Gastrocnemius medialis (tissue), 4 donors: Measurements from ENCODE around the gene ITGB2. TPM values are rescaled to one million over a fixed set of nuclear protein-coding genes. Genes with fewer than 3 reads are reported as not detected.

Source experiments
- ATAC-seq, 2 donors: fragments of 150-250 bp; one replicate each; pipeline ENCODE4 v1.9.1; 2016
- DNase-seq, 2 donors: peaks; one replicate each; pipeline ENCODE4 v3.0.0-alpha.2; 2019
- H3K27ac ChIP-seq, 4 donors: fragments of 200-600 bp; sonication (generic); 1 replicate in 1 of 4; 2 replicates in 3 of 4; pipeline ENCODE4 v1.5.1; 2016 to 2018; ENCODE audit warnings: mild to moderate bottlenecking in 2 of 4, moderate library complexity in 1 of 4
- H3K27me3 ChIP-seq, 3 donors: fragments of 200-600 bp; sonication (generic) in 2 of 3; 1 replicate in 1 of 3; 2 replicates in 2 of 3; pipeline versions ENCODE4 v1.5.1 to v1.6.0; 2016 to 2019; ENCODE audit warnings: mild to moderate bottlenecking in 1 of 3, moderate library complexity in 1 of 3
- H3K36me3 ChIP-seq, 2 donors: fragments of 200-600 bp; sonication (generic) in 1 of 2; one replicate each; pipeline ENCODE4 v1.5.1; 2017 to 2018
- H3K4me1 ChIP-seq, 2 donors: fragments of 200-600 bp; sonication (generic) in 1 of 2; one replicate each; pipeline ENCODE4 v1.5.1; 2016 to 2017; ENCODE audit warnings: mild to moderate bottlenecking in 2 of 2
- H3K4me3 ChIP-seq, 4 donors: fragments of 200-600 bp; sonication (generic) in 3 of 4; 1 replicate in 1 of 4; 2 replicates in 3 of 4; pipeline ENCODE4 v1.5.1; 2016 to 2019; ENCODE audit warnings: mild to moderate bottlenecking in 2 of 4
- H3K9me3 ChIP-seq, 3 donors: fragments of 200-600 bp; sonication (generic) in 2 of 3; 1 replicate in 1 of 3; 2 replicates in 2 of 3; pipeline ENCODE4 v1.5.1; 2016 to 2019
- POLR2A ChIP-seq, 2 donors: fragments of 450-650 bp; IDR thresholded peaks; one replicate each; pipeline ENCODE4 v1.6.1; 2017; ENCODE audit warnings: antibody characterized with exemption in 2 of 2, mild to moderate bottlenecking in 2 of 2, moderate library complexity in 2 of 2
- in situ Hi-C, 4 donors: fragments of 200-750 bp; cut with MboI; loops; one replicate each; pipeline versions ENCODE4 v1.15.0 to v1.8.0; 2017; ENCODE audit warnings: low sequenced_read_pairs in 4 of 4
- intact Hi-C: fragments of 100-400 bp; cut with DNase I; formaldehyde crosslinking; loops from one replicate; pipeline ENCODE4 v1.15.1; 2023; ENCODE audit warnings: low total_unique reads
- total RNA-seq, 4 donors: library from RNA; depleted of rRNA; stranded (reverse); fragments of >200 nt; gene quantifications; one replicate each; pipeline versions ENCODE4 v1.1.0 to v1.2.3, GENCODE V29; 2016
- TF ChIP-seq, protein P1 (sequence below), 5 experiments: fragments of 450-650 bp in 3 of 5; fragments of 200-600 bp in 2 of 5; sonication (generic) in 2 of 5; IDR thresholded peaks in 4 of 5; conservative IDR thresholded peaks in 1 of 5; 1 replicate in 4 of 5; 2 replicates in 1 of 5; pipeline ENCODE4 v1.5.1; 2016 to 2019; ENCODE audit warnings: antibody characterized with exemption in 5 of 5, mild to moderate bottlenecking in 3 of 5, moderate library complexity in 3 of 5

ITGB2 gene
- total RNA-seq, 4 donors from 2014 or later, result 10.9 to 41.7 (median 27.4) TPM

- peaks cover 0 to 41% of the 10 kb centered on the region in 2 donors for H3K36me3 ChIP-seq
- H3K27me3 ChIP-seq, result no peaks in the 10 kb centered on the region
- peak overlapping the region; percentile 87 to 89 (median 88) for H3K27ac ChIP-seq
- H3K9me3 ChIP-seq, result no peaks in the 10 kb centered on the region
- TF ChIP-seq POLR2A (IDR thresholded peaks at IDR 0.05), result no peak
- TF ChIP-seq, protein P1, sequence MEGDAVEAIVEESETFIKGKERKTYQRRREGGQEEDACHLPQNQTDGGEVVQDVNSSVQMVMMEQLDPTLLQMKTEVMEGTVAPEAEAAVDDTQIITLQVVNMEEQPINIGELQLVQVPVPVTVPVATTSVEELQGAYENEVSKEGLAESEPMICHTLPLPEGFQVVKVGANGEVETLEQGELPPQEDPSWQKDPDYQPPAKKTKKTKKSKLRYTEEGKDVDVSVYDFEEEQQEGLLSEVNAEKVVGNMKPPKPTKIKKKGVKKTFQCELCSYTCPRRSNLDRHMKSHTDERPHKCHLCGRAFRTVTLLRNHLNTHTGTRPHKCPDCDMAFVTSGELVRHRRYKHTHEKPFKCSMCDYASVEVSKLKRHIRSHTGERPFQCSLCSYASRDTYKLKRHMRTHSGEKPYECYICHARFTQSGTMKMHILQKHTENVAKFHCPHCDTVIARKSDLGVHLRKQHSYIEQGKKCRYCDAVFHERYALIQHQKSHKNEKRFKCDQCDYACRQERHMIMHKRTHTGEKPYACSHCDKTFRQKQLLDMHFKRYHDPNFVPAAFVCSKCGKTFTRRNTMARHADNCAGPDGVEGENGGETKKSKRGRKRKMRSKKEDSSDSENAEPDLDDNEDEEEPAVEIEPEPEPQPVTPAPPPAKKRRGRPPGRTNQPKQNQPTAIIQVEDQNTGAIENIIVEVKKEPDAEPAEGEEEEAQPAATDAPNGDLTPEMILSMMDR (IDR thresholded peaks at IDR 0.05 in 4 of 5, conservative IDR thresholded peaks at IDR 0.05 in 1 of 5), result no peak
- no peak for DNase-seq
- ATAC-seq, result no peak
- intact Hi-C loops, result loop anchor here (5.0 kb wide), 2 partner anchors 39 to 196 kb away; partner anchors contain the start of gene SUMO3
- in situ Hi-C loops, result no loop called here
- H3K4me3 ChIP-seq, result no peak overlapping the region
- peaks cover 33 to 43% of the 10 kb centered on the region in 2 donors for H3K4me1 ChIP-seq
Measured at GRCh38 chr21:44856131-44856530, 64.6 kb downstream of the ITGB2 start.

- Histone ChIP-seq H3K36me3 (peaks cover 0 to 42% of the 10 kb centered on the region in 2 donors), H3K4me3 (no peak overlapping the region), H3K4me1 (peaks cover 39 to 45% of the 10 kb centered on the region in 2 donors), H3K9me3 (no peaks in the 10 kb centered on the region), H3K27ac (peak overlapping the region; percentile 87 to 89 (median 88)), H3K27me3 (no peaks in the 10 kb centered on the region)
- TF ChIP-seq, protein P1 (IDR thresholded peaks at IDR 0.05 in 4 of 5, conservative IDR thresholded peaks at IDR 0.05 in 1 of 5), result no peak
- TF ChIP-seq POLR2A (IDR thresholded peaks at IDR 0.05), result peak; percentile 49 to 51
- intact Hi-C loops (loop anchor here (1.0 to 5.0 kb wide), 3 partner anchors 17 to 197 kb away; partner anchors contain the start of gene SUMO3), in situ Hi-C loops (no loop called here)
- ATAC-seq (peak; percentile 50 to 73), DNase-seq (peak; percentile 63 to 95)
Measured at GRCh38 chr21:44855572-44855971, 65.1 kb downstream of the ITGB2 start.

DNA sequence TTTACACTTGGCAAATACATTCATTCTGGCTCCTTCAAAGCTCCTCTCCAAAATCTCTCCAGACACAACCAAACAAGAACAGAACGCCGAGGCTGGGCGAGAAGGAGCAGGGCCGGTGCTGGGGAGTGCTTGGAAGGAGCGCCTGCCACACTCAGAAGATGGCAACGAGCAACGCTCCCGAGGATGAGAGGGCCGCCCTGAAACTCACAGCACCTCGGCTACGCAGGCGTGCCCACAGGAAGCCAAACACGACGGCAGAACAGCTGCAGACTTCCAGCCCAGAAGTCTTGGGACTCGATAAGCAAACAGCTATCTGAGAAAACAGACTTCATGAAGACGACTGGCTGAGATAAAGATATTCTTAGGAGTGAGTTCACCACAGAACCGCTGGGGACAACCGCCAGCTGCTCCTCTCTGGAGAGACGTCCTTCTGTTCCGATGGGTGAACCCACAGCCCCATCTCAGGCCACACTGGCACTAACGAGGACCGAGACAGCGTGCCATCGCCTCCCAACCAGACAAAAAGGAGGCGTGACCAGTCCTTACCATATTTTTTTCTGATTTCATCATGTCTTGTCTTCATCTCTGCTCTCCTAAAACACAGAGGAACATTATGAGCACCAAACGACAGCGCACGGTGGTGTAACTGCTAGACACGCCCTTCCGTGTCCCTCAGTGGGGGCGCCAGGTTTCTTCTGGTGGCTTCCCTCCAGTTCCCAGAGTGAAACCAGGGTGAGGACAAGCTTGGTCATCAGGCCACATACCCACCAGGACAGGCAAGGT lies 65.8 kb downstream of the ITGB2 start:
- Histone ChIP-seq H3K27me3 (no peaks in the 10 kb centered on the region), H3K27ac (peak overlapping the region; percentile 87 to 89 (median 88)), H3K36me3 (peaks cover 0 to 45% of the 10 kb centered on the region in 2 donors), H3K4me1 (peaks cover 42 to 48% of the 10 kb centered on the region in 2 donors), H3K4me3 (peak overlapping the region in 2 of 4 donors; percentile 9 to 16), H3K9me3 (no peaks in the 10 kb centered on the region)
- intact Hi-C loops, result loop anchor here (1.0 to 5.0 kb wide), 3 partner anchors 17 to 197 kb away; partner anchors contain the start of gene SUMO3
- ATAC-seq, result peak; percentile 70 to 72
- TF ChIP-seq POLR2A (IDR thresholded peaks at IDR 0.05), result peak in 1 of 2 donors; percentile 46
- TF ChIP-seq, protein P1 (IDR thresholded peaks at IDR 0.05 in 4 of 5, conservative IDR thresholded peaks at IDR 0.05 in 1 of 5), result peak in 2 of 5 experiments; percentile 12 to 18
- DNase-seq, result peak; percentile 62 to 89
- in situ Hi-C loops, result no loop called here

- no peaks in the 10 kb centered on the region for H3K27me3 ChIP-seq
- H3K4me1 ChIP-seq, result peaks cover 42 to 48% of the 10 kb centered on the region in 2 donors
- intact Hi-C loops, result no loop called here
Measured at GRCh38 chr21:44854391-44854663, 66.4 kb downstream of the ITGB2 start.

More at GRCh38 chr21:44854391-44854663, 66.4 kb downstream of the ITGB2 start:
- peak overlapping the region; percentile 87 to 89 (median 88) for H3K27ac ChIP-seq
- H3K9me3 ChIP-seq, result no peaks in the 10 kb centered on the region
- H3K36me3 ChIP-seq, result peaks cover 0 to 45% of the 10 kb centered on the region in 2 donors
- in situ Hi-C loops, result no loop called here
- H3K4me3 ChIP-seq, result peak overlapping the region in 1 of 4 donors; percentile 16
- ATAC-seq (no peak), DNase-seq (no peak)
- no peak for TF ChIP-seq POLR2A (IDR thresholded peaks at IDR 0.05)
- TF ChIP-seq, protein P1 (IDR thresholded peaks at IDR 0.05 in 4 of 5, conservative IDR thresholded peaks at IDR 0.05 in 1 of 5), result no peak
